K562 (cell line): ENCODE data around the gene LAMTOR4. TPM values are rescaled to one million over a fixed set of nuclear protein-coding genes. Genes with fewer than 3 reads are reported as not detected.

Experiments used
- ATAC-seq: fragments of 200-7000 bp; cut with Tn5 transposase; 3 replicates; pipeline ENCODE4 v1.9.1; 2020; ENCODE audit warnings: moderate library complexity
- BruUV-seq: library from RNA; stranded (reverse); fragments of 400-500 nt; replicated peaks from 2 replicates; lab custom pipeline; 2021; lab: Mats Ljungman, UMichigan
- CTCF ChIA-PET: fragments of 300-600 bp; formaldehyde crosslinking; extraction: SDS; loops from one replicate; lab custom pipeline; 2021; ENCODE audit warnings: low intra/inter-chr PET ratio; lab: Yijun Ruan, JAX
- POLR2A ChIA-PET: fragments of 300-600, 350-650 bp; sonication (Branson Sonifier 250); formaldehyde crosslinking; extraction: SDS; loops from one replicate; lab custom pipeline; 2021; ENCODE audit warnings: antibody characterized with exemption, inconsistent platforms; lab: Yijun Ruan, JAX
- DNase-seq, 4 experiments: peaks; one replicate each; pipeline versions ENCODE4 v3.0.0 to v3.0.0-alpha.2; 2011 to 2018; ENCODE audit warnings: low spot score in 3 of 4, mixed read lengths in 3 of 4; ENCODE audit errors: extremely low read depth in 1 of 4
- FAIRE-seq: peaks from 2 replicates; lab custom pipeline; 2011; peaks lifted over from hg19 to GRCh38; lab: Jason Lieb, UNC
- H2AFZ ChIP-seq: 2 replicates; pipeline ENCODE4 v1.6.0; 2011; ENCODE audit warnings: low read depth, low read length, control low read depth, inconsistent platforms
- H3K27ac ChIP-seq: fragments of 200-600 bp; 3 replicates; pipeline ENCODE4 v1.8.0; 2011; ENCODE audit warnings: low read depth, mild to moderate bottlenecking, control low read depth, inconsistent platforms, low read length, moderate library complexity, mixed read lengths; ENCODE audit errors: extremely low read depth
- H3K27me3 ChIP-seq, 2 experiments: fragments of 300-600 bp in 1 of 2; 2 replicates in 1 of 2; 3 replicates in 1 of 2; pipeline versions ENCODE4 v1.6.0 to v1.8.0; 2011; ENCODE audit warnings: inconsistent platforms in 2 of 2, low read length in 2 of 2, mild to moderate bottlenecking in 1 of 2, mixed read lengths in 1 of 2, moderate library complexity in 1 of 2; ENCODE audit not compliant: control insufficient read depth in 2 of 2, insufficient read depth in 2 of 2
- H3K36me3 ChIP-seq: fragments of 300-600 bp; 3 replicates; pipeline ENCODE4 v1.8.0; 2011; ENCODE audit warnings: mild to moderate bottlenecking, low read length, inconsistent platforms; ENCODE audit not compliant: control insufficient read depth, insufficient read depth
- H3K4me1 ChIP-seq, 2 experiments: fragments of 200-600 bp in 1 of 2; replicated peaks in 1 of 2; 2 replicates in 1 of 2; 3 replicates in 1 of 2; pipeline versions ENCODE4 v1.5.1 to v1.8.0; 2011; ENCODE audit warnings: inconsistent platforms in 2 of 2, low read length in 2 of 2, mild to moderate bottlenecking in 1 of 2, mixed read lengths in 1 of 2, moderate library complexity in 1 of 2; ENCODE audit not compliant: control insufficient read depth in 2 of 2, insufficient read depth in 2 of 2
- H3K4me2 ChIP-seq: 2 replicates; pipeline ENCODE4 v1.6.1; 2011; ENCODE audit warnings: low read length, control low read depth, inconsistent platforms, mixed read lengths; ENCODE audit not compliant: insufficient read depth
- H3K4me3 ChIP-seq: fragments of 200-600 bp; sonication (generic), shearing (Covaris generic); 2 replicates; pipeline ENCODE4 v1.5.1; 2016; ENCODE audit warnings: control low read depth, inconsistent platforms
- H3K79me2 ChIP-seq: fragments of 200-600 bp; 3 replicates; pipeline ENCODE4 v1.8.0; 2011; ENCODE audit warnings: low read length, inconsistent platforms; ENCODE audit not compliant: control insufficient read depth, insufficient read depth
- H3K9ac ChIP-seq, 2 experiments: 2 replicates each; pipeline versions ENCODE4 v1.6.0 to v1.6.1; 2011; ENCODE audit warnings: low read depth in 2 of 2, low read length in 2 of 2, control low read depth in 1 of 2, inconsistent platforms in 1 of 2, mild to moderate bottlenecking in 1 of 2, mixed read lengths in 1 of 2; ENCODE audit not compliant: insufficient read depth in 1 of 2
- H3K9me1 ChIP-seq: one replicate; pipeline ENCODE4 v1.6.0; 2011; ENCODE audit warnings: inconsistent platforms, mild to moderate bottlenecking, low read length, moderate library complexity; ENCODE audit not compliant: control insufficient read depth, insufficient read depth
- H3K9me3 ChIP-seq: replicated peaks from 2 replicates; pipeline ENCODE4 v1.5.1; 2011; ENCODE audit warnings: low read depth, low read length, inconsistent platforms; ENCODE audit not compliant: control insufficient read depth, insufficient read depth
- H4K20me1 ChIP-seq: replicated peaks from 2 replicates; pipeline ENCODE4 v1.6.1; 2011; ENCODE audit warnings: low read length, inconsistent platforms, mixed read lengths; ENCODE audit not compliant: control insufficient read depth, insufficient read depth
- CBX5 ChIP-seq: IDR thresholded peaks from 2 replicates; pipeline ENCODE4 v1.6.1; 2014; ENCODE audit warnings: low read depth, borderline replicate concordance
- CTCF ChIP-seq, 3 experiments: IDR thresholded peaks in 2 of 3; conservative IDR thresholded peaks in 1 of 3; 2 replicates each; pipeline ENCODE4 v1.5.1; 2011 to 2012; ENCODE audit warnings: low read length in 3 of 3, mild to moderate bottlenecking in 3 of 3, control low read depth in 2 of 3, improper control_type of control experiment in 1 of 3, inconsistent platforms in 1 of 3, low read depth in 1 of 3, mixed read lengths in 1 of 3, moderate library complexity in 1 of 3; ENCODE audit not compliant: insufficient read depth in 2 of 3
- KAT7 ChIP-seq: sonication (generic); formaldehyde crosslinking; IDR thresholded peaks from 2 replicates; pipeline ENCODE4 v1.8.0; 2022; ENCODE audit warnings: missing genetic modification reagents, mild to moderate bottlenecking, borderline replicate concordance
- KLF13 ChIP-seq: fragments of 450-650 bp; IDR thresholded peaks from 2 replicates; pipeline ENCODE4 v1.6.1; 2016; ENCODE audit warnings: missing genetic modification characterization, low read depth, mild to moderate bottlenecking, missing compliant biosample characterization, moderate library complexity, borderline replicate concordance
- MYBL2 ChIP-seq, 2 experiments: fragments of 450-650 bp in 1 of 2; sonication (generic) in 1 of 2; formaldehyde crosslinking in 1 of 2; IDR thresholded peaks; 2 replicates each; pipeline versions ENCODE4 v1.6.1 to v1.8.1; 2017 to 2022; ENCODE audit warnings: borderline replicate concordance in 1 of 2, inconsistent platforms in 1 of 2, low read depth in 1 of 2, mild to moderate bottlenecking in 1 of 2, missing genetic modification reagents in 1 of 2, moderate library complexity in 1 of 2
- MYC ChIP-seq, 2 experiments: fragments of 250-450 bp in 1 of 2; sonication (Bioruptor Pico) in 1 of 2; IDR thresholded peaks; 2 replicates each; pipeline versions ENCODE4 v1.5.1 to v1.6.1; 2012 to 2021; ENCODE audit warnings: low read depth in 2 of 2, borderline replicate concordance in 1 of 2, improper control_type of control experiment in 1 of 2, low read length in 1 of 2, mild to moderate bottlenecking in 1 of 2, moderate library complexity in 1 of 2
- TCF15 ChIP-seq: fragments of 250-450 bp; sonication (Bioruptor Pico); IDR thresholded peaks from 2 replicates; pipeline ENCODE4 v1.8.0; 2022; ENCODE audit warnings: moderate library complexity, mild to moderate bottlenecking, inconsistent platforms
- WGBS: fragments of 100-300 bp; shearing (Covaris generic); methylation state at CpG from one replicate; pipeline ENCODE4 v1.1.6; 2016; ENCODE audit warnings: low coverage, mixed read lengths; ENCODE audit not compliant: insufficient coverage; ENCODE audit errors: missing lambda C conversion rate; 5-methylcytosine and 5-hydroxymethylcytosine counted together
- in situ Hi-C: fragments of 300-500 bp; cut with MboI; formaldehyde crosslinking; loops from 4 replicates; pipeline ENCODE4 v1.15.0; 2018; ENCODE audit warnings: inconsistent platforms, mixed read lengths
- intact Hi-C: fragments of 100-400 bp; cut with micrococcal nuclease; formaldehyde crosslinking; loops from 2 replicates; pipeline ENCODE4 v1.14.2; 2022
- polyA plus RNA-seq, 8 experiments: library from polyadenylated mRNA; depleted of rRNA in 4 of 8; stranded (reverse) in 5 of 8; unstranded in 3 of 8; fragments of >200 nt; fragmentation: Nextera tagmentation in 2 of 8; fragmentation: Illumina TruSeq in 1 of 8; extraction: Ambion mirVana in 2 of 8; extraction: Trizol in 1 of 8; gene quantifications; 2 replicates each; pipeline versions ENCODE4 v1.2.1 to v1.2.3, GENCODE V29; 2011 to 2014; ENCODE audit warnings: inconsistent platforms in 1 of 8, missing spikeins in 1 of 8
- total RNA-seq, 7 experiments: library from RNA; depleted of rRNA in 6 of 7; stranded (reverse); fragments of >200 nt in 6 of 7; fragmentation: Illumina TruSeq in 2 of 7; extraction: Trizol in 2 of 7; gene quantifications; 2 replicates each; pipeline versions ENCODE4 v1.2.1 to v1.2.3, GENCODE V29; 2011 to 2021; ENCODE audit warnings: low replicate concordance in 1 of 7

Gene LAMTOR4
- total and polyA plus RNA-seq, 9 of the 15 experiments (the other 6 are each of a cell fraction or from before 2014, with no cell fraction given), result 79.6 to 314 (median 195) TPM

GRCh38 chr7:100185726-100186125 lies 37.0 kb downstream of the LAMTOR4 start:
- POLR2A ChIA-PET, result interaction anchor here (0.6 to 1.2 kb wide), 2 partner anchors 13 to 86 kb away, joined by 4 read pairs; no protein-coding TSS in a partner anchor
- Histone ChIP-seq H3K9me3 (no peaks in the 10 kb centered on the region), H2AFZ (no peak overlapping the region), H3K9me1 (no peaks in the 10 kb centered on the region), H3K9ac (no peak overlapping the region), H3K4me1 (peaks cover 0 to 14% of the 10 kb centered on the region in 2 experiments; a peak in 3 of 5 replicates), H3K36me3 (no peaks in the 10 kb centered on the region), H3K27me3 (no peaks in the 10 kb centered on the region), H4K20me1 (no peaks in the 10 kb centered on the region), H3K27ac (no peak overlapping the region), H3K4me3 (no peak overlapping the region), H3K4me2 (no peak overlapping the region), H3K79me2 (no peaks in the 10 kb centered on the region)
- intact Hi-C loops (no loop called here), in situ Hi-C loops (no loop called here)
- DNase-seq (no peak), FAIRE-seq (no peak), ATAC-seq (no peak)
- TF ChIP-seq MYBL2 (IDR thresholded peaks at IDR 0.05; ENCODE audit: low read depth) (no peak), MYBL2 (CRISPR knock-in tag; IDR thresholded peaks at IDR 0.05; ENCODE audit: borderline replicate concordance) (no peak), TCF15 (CRISPR knock-in tag) (no peak)
- BruUV-seq, result no TSS peak
- CTCF ChIA-PET, result no interaction called here
- WGBS, result 47% methylated on average over 2 of the region's 2 CpGs

- no TSS peak for BruUV-seq
- Histone ChIP-seq H3K27ac (no peak overlapping the region), H3K36me3 (no peaks in the 10 kb centered on the region), H4K20me1 (no peaks in the 10 kb centered on the region), H3K9me1 (no peaks in the 10 kb centered on the region), H3K79me2 (no peaks in the 10 kb centered on the region), H3K27me3 (no peaks in the 10 kb centered on the region), H3K9me3 (no peaks in the 10 kb centered on the region), H3K4me3 (no peak overlapping the region), H2AFZ (peak overlapping the region; percentile 75), H3K4me1 (peaks cover 0 to 11% of the 10 kb centered on the region in 2 experiments; a peak in 3 of 5 replicates), H3K9ac (no peak overlapping the region), H3K4me2 (no peak overlapping the region)
- 10% methylated on average over 3 of the region's 3 CpGs for WGBS
- peak in 3 of 4 experiments; percentile 21 to 36 (median 23) for DNase-seq
- no peak for TF ChIP-seq KLF13 (tag)
- TF ChIP-seq MYC (IDR thresholded peaks at IDR 0.05; ENCODE audit: low read depth, low read length), result no peak
- no peak for TF ChIP-seq MYC (CRISPR knock-in tag; IDR thresholded peaks at IDR 0.05; ENCODE audit: borderline replicate concordance, low read depth)
- no peak for TF ChIP-seq CBX5
- no peak for TF ChIP-seq KAT7
- TF ChIP-seq CTCF (IDR thresholded peaks at IDR 0.05 in 2 of 3, conservative IDR thresholded peaks at IDR 0.05 in 1 of 3; ENCODE audit: insufficient read depth in 2 of 3, low read depth in 1 of 3, low read length in 3 of 3), result peak; percentile 43 to 49 (median 48); a peak in 4 of 6 replicates
- no peak for FAIRE-seq
- ChIA-PET CTCF (no interaction called here), POLR2A (interaction anchor here (1.0 to 1.6 kb wide), 4 partner anchors 13 to 64 kb away, joined by 3 to 15 read pairs (median 6); no protein-coding TSS in a partner anchor)
- peak; percentile 76 for ATAC-seq
- in situ Hi-C loops, result no loop called here
- intact Hi-C loops, result loop anchor here (2.0 kb wide), 1 partner anchor 56 kb away; no protein-coding TSS in a partner anchor
Observed at GRCh38 chr7:100189061-100189460, 40.3 kb downstream of the LAMTOR4 start.
